ENCODE results near the gene MYZAP.

MYZAP gene

DNA sequence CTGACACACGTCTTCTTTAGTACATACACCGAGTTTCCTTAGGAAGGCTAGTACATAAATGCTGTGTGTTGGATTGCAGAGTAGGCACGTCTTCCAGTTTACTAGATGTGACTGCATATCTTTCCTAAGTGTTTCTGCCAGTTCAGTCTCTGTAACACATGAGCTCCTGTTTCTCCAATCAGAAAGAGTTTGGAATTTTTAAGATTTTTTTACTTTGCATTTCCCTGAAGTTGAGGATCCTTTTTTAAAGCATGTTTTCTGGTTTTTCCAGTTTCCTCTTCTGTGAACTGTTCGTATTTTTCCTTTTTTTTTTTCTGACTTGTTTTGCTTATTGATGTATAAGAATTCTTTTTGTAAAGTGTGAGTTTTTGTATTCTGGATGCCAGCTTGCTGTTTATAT is 107.3 kb downstream of the MYZAP start:
- DNase-seq (ENCODE audit: low read depth), result no peak

- DNase-seq (ENCODE audit: low read depth), result no peak
Measured at GRCh38 chr15:57703387-57703786, 111.7 kb downstream of the MYZAP start.

GRCh38 chr15:57704441-57704840 is 112.7 kb downstream of the MYZAP start:
- no peak for DNase-seq (ENCODE audit: low read depth)

DNA sequence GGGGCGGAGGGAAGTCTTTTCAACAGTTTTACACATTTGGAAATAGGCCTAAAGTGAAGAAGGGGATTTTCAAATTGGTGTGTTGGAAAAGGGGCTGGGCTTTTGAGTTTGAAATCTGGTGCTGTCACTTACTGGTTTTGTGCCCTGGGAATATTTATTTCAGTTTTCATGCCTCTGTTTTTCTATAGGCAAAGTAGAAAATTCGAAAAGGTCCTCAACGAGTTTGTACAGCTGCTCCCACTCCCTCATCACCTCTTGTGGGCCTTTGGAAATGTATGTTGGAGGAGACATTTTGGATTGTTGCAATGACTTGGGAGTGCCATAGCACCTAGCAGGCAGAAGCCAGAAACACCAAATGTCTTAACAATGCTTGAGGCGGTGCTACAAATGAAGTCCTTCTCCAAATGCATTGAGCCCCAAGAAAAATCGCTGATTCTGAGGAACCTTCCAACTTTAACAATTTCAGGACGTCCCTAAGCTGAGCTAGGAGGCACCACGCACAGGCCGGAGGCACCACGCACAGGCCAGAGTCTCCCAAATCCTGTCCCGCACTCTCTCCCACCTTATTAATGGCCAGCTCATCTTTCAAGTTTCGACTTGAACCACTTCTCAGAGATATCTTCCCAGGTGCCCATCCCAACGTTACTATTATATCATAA is 114.2 kb downstream of the MYZAP start:
- no peak for DNase-seq (ENCODE audit: low read depth)

GRCh38 chr15:57706405-57707209 is 114.9 kb downstream of the MYZAP start, which contains the start of gene POLR2M:
Gene POLR2M (plus strand): TSS chr15:57706714. CDS start chr15:57706843, 129 bp downstream.
- peak; percentile 93 for DNase-seq (ENCODE audit: low read depth)

- no peak for DNase-seq (ENCODE audit: low read depth)
Measured at GRCh38 chr15:57708047-57708446, 116.3 kb downstream of the MYZAP start.

DNA sequence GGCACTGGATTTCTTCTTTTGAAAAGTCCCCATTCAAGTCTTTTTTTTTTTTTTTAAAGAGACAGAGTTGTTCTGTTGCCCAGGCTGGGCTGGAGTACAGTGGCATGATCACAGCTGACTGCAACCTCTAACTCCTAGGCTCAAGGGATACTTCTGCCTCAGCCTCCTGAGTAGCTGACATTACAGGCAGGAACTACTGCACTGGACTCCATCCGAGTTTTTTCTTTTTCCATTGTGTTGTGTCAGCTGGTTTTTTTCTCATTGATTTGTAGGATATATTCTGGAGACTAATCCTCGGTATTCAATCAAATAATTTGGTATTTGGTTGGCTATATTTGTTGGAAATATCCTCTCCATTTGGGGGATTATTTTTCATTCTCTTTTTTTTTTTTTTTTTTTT is 126.6 kb downstream of the MYZAP start:
- no peak for DNase-seq (ENCODE audit: low read depth)

GRCh38 chr15:57720867-57721266 is 129.2 kb downstream of the MYZAP start:
- DNase-seq (ENCODE audit: low read depth), result peak; percentile 32

DNA sequence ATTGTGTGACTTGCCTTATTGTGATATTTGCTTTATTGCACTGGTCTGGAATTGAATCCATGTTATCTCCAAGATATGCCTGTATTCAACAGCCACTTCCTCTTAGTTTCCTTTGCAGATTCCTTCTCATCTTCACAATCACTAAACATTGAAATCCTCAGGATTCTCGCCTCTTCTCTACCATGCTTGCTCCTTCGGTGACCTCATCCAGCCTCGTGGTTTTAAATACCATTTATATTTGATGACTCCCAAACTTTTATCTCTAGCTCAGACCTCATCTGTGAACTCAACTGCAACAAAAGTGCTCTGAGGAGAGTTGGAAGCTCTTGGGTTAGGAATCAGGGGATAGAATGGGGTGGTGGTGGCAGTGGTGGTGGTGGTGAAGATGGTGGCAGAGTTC is 134.7 kb downstream of the MYZAP start:
- no peak for DNase-seq (ENCODE audit: low read depth)

GRCh38 chr15:57727031-57727430 is 135.3 kb downstream of the MYZAP start:
- no peak for DNase-seq (ENCODE audit: low read depth)

DNA sequence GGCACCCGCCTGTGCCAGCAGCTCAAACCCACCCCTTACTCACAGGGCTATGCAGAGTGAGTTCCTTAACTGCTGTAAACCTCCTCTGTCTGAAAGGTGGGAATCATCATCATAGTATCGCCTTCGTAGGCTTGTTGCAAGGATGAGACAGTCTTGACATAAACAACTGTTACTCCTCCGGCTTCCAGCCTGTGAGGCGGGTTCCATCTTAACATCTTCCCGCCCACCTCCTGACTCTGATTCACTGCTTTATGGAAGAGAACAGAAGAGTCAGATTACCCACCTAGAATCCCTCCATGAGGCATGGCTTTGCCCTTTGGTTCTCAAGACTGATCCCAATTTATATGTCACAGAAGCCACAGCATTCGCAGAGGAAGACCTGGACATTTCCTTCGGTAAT is 136.7 kb downstream of the MYZAP start:
- DNase-seq (ENCODE audit: low read depth), result no peak

DNA sequence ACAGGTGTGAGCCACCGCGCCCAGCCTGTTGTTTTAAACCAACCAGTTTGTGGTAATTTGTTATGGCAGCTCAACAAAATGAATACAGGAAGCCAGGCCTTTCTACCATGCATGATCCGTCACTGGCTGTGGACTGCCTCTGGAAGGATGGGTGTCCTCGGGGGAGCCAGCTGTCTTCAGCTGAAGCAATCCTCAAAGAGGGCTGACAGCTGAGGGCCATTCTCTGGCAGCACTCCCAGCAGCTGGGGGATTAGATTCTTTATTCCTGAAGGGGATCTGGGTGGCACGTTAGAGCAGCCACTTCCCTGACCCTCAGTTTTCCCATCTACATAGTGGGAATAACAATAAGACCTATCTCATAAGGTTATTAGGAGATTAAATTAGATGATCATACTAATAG is 139.2 kb downstream of the MYZAP start:
- no peak for DNase-seq (ENCODE audit: low read depth)

DNA sequence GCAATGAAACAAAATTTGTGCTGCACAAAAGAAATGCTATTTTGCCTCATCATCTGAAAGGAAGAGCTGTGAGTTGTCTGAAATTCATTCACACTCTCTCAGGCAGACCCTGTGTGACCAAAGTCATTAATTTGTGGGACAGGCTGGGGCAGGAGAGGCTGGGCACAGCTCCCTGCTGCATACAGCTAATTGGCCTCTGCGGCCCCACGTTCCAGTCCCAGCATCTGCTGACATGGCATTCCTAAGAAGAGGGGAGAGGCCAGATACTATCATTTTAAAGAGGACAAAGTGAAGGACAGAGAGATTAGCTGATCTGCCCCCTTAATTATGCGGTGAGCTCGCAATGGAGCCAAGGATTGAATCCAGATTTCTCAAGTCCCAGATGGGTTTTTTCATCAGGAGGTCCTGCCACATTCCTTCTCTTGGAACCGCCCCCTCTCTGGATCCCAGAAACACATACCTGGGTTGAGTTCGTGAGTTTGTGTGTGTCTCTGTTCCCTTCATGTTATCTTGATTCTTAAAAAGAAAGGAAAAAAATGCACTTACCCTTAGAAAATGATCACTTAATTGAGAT is 139.9 kb downstream of the MYZAP start:
- no peak for DNase-seq (ENCODE audit: low read depth)

DNA sequence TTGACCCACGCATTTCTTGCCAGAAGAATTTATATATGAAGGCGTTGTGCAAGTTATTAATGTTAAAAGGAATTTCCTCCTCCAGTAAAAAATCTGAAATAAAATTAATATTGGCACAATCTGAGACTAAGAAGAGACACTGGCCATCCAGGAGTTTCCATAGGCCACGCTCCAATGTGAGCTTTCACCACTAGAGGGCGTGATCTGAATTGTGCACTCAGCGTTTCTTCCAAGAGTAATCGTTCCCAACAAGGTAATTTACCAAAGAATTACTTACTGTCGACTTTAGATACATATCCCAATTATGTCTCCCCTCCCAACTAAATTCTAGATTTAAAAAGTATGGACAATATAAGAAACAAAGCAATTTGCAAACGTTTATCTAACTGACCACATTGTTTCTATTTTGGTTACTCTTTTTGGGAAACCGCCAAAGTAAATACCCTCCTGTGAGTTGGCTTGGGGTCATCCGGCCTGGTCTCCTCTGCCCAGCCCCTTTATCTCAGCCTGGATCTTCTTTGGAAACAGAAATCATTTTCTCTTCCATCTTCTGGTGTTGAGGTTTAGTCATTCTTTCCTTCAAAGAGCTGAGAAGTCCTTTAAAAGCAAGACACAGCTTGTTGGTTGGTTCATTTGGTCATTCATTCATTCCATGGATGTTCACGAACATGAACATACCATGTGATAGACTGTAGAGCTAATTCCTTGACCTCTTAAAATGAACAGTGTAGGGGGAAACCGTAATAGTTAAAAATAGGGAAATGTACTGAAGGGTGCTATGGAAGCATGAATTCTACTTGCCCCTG is 141.0 kb downstream of the MYZAP start:
- DNase-seq (ENCODE audit: low read depth), result peak; percentile 21

GRCh38 chr15:57734860-57735259 is 143.2 kb downstream of the MYZAP start:
- no peak for DNase-seq (ENCODE audit: low read depth)

All from GM04504 (cell line).